Measurements from ENCODE around the gene ACAN.
"Not testable (repeated sequence)": the region's sequence is repeated elsewhere in the genome, so short reads cannot be mapped to it uniquely, and the experiment has no call there.

Gene ACAN

DNA sequence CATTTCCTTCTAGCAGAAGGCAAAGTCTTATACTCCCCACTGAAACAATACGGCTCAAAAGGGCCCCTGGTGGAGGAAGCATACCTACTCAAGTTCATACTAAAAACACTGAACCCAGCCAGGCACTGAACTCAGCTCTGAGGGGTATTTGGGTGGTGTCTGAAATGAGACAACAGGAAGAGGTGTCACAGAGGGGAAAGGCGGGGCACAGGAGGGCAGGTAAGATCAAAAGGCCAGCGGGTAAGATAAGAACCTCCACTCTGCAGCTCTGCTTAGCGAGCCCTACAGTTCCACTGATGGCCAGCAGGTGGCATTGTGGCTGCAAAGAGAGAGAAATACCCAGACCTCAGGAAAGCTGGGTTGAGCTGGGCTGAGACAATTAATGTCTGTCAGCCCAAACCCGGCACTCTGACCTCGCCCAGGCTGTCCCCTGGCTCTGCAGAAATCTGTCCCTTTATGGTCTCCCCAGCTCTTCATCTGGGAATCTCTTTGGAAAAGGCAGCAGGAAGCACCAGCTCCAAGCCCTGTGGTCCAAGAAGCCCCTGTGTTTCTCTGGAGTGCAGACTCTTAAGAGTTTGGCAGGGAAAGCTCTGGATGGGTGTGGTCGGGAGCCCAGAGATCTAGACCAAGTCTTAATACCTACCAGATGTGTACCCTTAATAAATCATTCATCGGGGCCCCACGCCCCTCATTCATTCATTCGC is 101.5 kb downstream of the ACAN start:
- DNase-seq = no peak

- no peak for DNase-seq
These were observed 102.3 kb downstream of the ACAN start for GRCh38 chr15:88905576-88905975.

DNA sequence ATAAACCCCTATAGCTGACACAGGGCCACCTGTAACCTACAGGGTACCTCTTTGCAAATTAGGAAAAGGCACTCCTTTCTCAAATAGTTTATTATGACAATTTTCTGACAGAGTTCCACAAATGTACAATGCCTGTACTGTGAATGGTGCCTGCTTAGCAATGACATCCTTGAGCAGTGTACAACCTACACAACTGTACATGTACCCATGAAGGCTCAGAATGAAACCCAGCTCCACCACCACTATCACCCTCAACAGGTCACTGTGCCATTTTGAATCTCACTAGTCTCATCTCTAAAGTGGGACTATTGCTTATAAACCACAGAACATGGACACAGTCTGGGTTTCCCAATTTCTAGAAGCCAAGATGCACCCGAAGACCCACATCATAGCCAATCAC is 102.9 kb downstream of the ACAN start:
- no peak for DNase-seq

GRCh38 chr15:88906551-88906950 is 103.3 kb downstream of the ACAN start:
- DNase-seq = no peak

DNA sequence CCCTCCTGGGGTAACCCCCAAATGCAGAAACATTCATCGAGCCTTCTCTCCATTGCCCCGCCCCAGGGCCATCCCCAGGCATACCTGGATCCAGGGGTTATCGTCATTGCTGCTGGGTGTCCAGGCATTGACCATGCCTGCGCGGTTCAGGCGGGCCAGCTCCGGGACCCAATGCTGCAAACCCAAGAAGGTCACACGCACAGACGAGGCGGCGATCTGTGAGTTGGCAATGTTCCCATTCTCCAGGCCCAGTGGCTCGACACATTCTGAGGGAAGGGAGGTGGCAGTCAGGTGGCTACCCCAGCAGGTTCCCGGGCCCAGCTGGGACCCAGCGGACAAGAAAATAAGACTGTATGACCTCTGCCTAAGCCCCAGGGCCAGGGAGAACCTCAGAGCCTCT is 103.9 kb downstream of the ACAN start:
- DNase-seq = no peak

DNA sequence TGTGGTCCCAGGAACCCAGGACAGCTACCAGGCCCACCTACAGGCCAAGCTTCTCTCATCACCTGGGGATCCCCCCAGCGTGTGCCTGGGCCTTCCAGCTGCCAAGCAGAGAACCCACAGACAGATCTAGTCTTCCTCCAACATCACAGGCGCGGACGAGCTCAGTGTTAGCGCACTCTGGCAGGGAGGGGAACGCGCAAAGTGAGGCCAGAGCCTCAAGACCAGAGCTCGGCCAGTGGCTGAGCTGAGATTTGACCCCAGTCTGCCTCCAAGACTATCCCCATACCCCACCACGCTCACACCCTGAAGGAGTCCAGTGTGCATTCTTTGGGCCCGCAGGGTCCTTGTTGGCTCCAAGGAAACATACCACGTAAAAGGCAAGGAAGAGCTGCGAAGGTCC is 104.9 kb downstream of the ACAN start:
- DNase-seq = no peak

GRCh38 chr15:88908697-88909621 is 105.7 kb downstream of the ACAN start:
- no peak for DNase-seq

GRCh38 chr15:88909956-88910831 is 107.0 kb downstream of the ACAN start:
- DNase-seq = no peak

DNA sequence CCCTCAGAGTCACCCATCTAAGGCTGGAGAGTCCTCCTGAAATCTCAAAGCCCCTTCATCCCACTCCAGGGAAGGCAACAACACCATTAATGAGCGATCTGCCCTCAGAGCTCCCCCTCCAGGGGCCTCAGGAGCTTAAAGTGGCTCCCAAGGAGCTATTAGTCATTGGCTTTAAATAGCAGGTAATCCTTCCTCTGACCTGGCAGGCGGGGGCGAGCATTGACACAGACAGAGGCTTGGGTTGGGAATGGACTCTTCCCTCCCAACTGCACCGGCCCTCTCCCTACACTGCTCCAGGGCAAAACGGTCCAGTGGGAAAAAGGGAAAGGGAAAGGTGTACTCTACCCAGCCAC is 108.5 kb downstream of the ACAN start:
- DNase-seq = no peak

GRCh38 chr15:88912500-88912921 is 109.3 kb downstream of the ACAN start:
- DNase-seq = no peak

DNA sequence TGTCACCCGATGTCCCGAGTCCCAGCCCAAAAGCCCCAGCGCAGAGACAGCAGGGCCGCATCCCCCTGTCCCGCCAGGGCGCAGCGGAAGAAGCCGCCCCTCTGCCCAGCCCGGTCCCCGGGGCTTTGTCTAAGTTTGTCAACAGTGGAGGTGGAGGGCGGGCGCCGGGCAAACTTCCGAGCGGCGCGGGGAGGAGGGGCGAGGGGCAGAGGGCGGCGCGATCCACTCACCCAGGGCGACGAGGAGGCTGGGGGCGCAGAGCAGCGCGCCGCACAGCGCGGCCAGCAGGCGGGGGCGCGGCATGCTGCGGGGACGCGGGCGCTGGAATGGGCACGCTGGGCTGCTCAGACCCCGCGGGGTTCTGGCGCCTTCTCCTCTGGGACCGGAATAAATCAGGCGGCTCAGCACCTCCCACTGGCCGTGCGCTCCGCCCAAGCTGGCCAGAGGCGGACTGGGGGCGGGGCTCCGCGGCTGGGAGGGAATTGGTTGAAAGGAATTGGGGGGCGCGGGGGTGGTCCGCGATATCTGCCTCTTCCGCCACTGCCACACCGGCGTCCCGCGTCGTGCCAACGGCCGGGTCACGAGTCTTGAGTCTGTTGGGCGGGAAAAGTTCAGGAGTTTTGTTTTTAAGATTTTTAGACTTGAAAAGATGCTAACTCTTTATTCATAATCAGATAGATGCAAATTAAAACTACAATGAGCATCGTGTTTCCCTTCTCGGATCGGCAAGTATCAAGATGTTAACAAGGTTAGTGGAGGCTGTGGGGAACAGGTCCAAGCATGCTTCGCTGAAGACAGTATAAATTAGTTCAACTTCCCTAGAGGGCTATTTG is 110.0 kb downstream of the ACAN start, which contains the start of gene MFGE8:
Gene MFGE8, minus strand, starts transcription at position 363 of the 833 bp plus-strand sequence. Its CDS starts 60 bp downstream, at position 303.
- no peak for DNase-seq

GRCh38 chr15:88913850-88914169 is 110.6 kb downstream of the ACAN start:
- no peak for DNase-seq

DNA sequence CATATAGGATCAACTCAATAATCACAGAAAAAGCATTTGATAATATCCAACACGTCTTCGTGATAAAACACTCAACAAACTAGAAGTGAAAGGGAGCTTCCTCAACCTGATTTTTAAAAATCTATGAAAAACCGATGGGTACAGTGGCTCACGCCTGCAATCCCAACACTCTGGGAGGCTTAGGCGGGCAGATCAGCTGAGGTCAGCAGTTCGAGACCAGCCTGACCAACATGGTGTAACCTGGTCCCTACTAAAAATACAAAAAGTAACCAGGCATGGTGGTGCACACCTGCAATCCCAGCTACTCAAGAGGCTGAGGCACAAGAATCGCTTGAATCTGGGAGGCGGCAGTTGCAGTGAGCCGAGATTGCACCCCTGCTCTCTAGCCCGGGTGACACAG is 112.1 kb downstream of the ACAN start:
- DNase-seq = no peak

DNA sequence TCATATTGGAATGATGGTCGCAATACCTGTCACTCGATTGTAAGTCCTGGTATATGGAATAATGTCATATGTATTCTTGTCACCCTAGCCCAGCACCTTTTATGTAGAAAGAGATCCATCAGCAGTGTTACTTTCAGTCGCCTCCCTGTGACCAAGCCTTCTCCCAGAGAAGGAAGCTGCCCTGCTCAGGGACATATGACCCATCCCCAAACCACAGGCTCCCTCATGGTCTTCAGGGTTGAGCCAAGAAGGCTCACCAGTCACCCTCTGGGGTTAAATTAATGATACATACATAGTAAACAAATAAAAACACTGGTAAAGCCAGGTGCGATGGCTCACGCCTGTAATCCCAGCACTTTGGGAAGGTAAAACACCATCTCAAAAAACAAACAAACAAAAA is 114.5 kb downstream of the ACAN start:
- no peak for DNase-seq

GRCh38 chr15:88918738-88919137 is 115.5 kb downstream of the ACAN start:
- DNase-seq = no peak

- DNase-seq = no peak
These were observed 117.1 kb downstream of the ACAN start for GRCh38 chr15:88920186-88920891.

DNA sequence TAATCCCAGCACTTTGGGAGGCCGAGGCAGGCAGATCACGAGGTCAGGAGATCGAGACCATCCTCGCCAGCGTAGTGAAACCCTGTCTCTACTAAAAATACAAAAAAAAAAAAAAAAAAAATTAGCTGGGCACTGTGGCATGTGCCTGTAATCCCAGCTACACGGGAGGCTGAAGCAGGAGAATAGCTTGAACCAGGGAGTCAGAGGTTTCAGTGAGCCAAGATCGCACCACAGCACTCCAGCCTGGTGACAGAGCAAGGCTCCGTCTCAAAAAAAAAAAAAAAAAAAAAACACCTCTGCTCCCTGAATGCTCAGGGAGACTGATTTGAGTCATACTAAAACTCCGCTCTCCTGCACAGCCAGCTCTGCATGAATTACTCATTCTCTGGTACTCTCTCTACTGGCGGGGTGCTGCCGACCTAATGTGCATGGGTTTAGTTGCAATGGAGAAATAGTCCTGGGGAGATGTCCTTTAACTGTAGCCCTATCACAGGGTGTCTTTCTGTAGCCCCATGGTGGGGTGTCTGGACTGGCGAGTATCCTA is 117.7 kb downstream of the ACAN start:
- DNase-seq = not testable (repeated sequence)
